Occipital lobe (tissue), 2 donors: ENCODE measurements around the gene PXMP2. TPM values are rescaled to one million over a fixed set of nuclear protein-coding genes. Genes with fewer than 3 reads are reported as not detected.

Experiments
- DNase-seq: peaks from one replicate; lab custom pipeline; 2025; lab: John Stamatoyannopoulos, UW
- total RNA-seq: library from RNA; depleted of rRNA; stranded (reverse); fragments of >200 nt; gene quantifications from one replicate; pipeline ENCODE4 v1.2.3, GENCODE V29; 2014

PXMP2 gene
- total RNA-seq, 1 donor from 2014 or later, result 12.2 TPM

- no peak for DNase-seq
These were observed 27.3 kb upstream of the PXMP2 start for GRCh38 chr12:132660052-132660451.

GRCh38 chr12:132660996-132661395 lies 26.4 kb upstream of the PXMP2 start:
- DNase-seq, result no peak

- DNase-seq, result no peak
These were observed 25.4 kb upstream of the PXMP2 start for GRCh38 chr12:132661972-132662371.

GRCh38 chr12:132662901-132663755 lies 24.3 kb upstream of the PXMP2 start:
- DNase-seq, result no peak

GRCh38 chr12:132664206-132665148 lies 22.9 kb upstream of the PXMP2 start:
- no peak for DNase-seq

- no peak for DNase-seq
These were observed 22.3 kb upstream of the PXMP2 start for GRCh38 chr12:132665149-132665491.

GRCh38 chr12:132665794-132666193 lies 21.6 kb upstream of the PXMP2 start:
- no peak for DNase-seq

GRCh38 chr12:132668191-132669088 lies 18.9 kb upstream of the PXMP2 start:
- no peak for DNase-seq

GRCh38 chr12:132669166-132669879 lies 18.1 kb upstream of the PXMP2 start:
- DNase-seq, result no peak

GRCh38 chr12:132672116-132672515 lies 15.3 kb upstream of the PXMP2 start:
- DNase-seq, result no peak

GRCh38 chr12:132672678-132673077 lies 14.7 kb upstream of the PXMP2 start:
- no peak for DNase-seq

GRCh38 chr12:132673288-132674179 lies 13.9 kb upstream of the PXMP2 start:
- DNase-seq, result no peak

GRCh38 chr12:132674561-132674960 lies 12.8 kb upstream of the PXMP2 start:
- no peak for DNase-seq

GRCh38 chr12:132675757-132676432 lies 11.5 kb upstream of the PXMP2 start:
- no peak for DNase-seq

GRCh38 chr12:132677492-132677891 lies 9.9 kb upstream of the PXMP2 start:
- DNase-seq, result no peak

- DNase-seq, result no peak
These were observed 2.0 kb upstream of the PXMP2 start for GRCh38 chr12:132685400-132685799.

- no peak for DNase-seq
These were observed 569 bp upstream of the PXMP2 start for GRCh38 chr12:132686825-132687210.

- DNase-seq, result no peak
These were observed 1.8 kb downstream of the PXMP2 start for GRCh38 chr12:132689227-132689626.

GRCh38 chr12:132690112-132690511 lies 2.7 kb downstream of the PXMP2 start:
- no peak for DNase-seq
